KG1 (cell line): Measurements from ENCODE around the gene VSTM1.
"Not testable (repeated sequence)": the region's sequence is repeated elsewhere in the genome, so short reads cannot be mapped to it uniquely, and the experiment has no call there.

Source experiments
- DNase-seq: peaks from one replicate; lab custom pipeline; 2025; lab: John Stamatoyannopoulos, UW

Gene VSTM1

GRCh38 chr19:54073829-54074228, 10.1 kb upstream of the VSTM1 start:
- DNase-seq: no peak

- DNase-seq: no peak
Observed at GRCh38 chr19:54069470-54069869, 5.8 kb upstream of the VSTM1 start.

DNA sequence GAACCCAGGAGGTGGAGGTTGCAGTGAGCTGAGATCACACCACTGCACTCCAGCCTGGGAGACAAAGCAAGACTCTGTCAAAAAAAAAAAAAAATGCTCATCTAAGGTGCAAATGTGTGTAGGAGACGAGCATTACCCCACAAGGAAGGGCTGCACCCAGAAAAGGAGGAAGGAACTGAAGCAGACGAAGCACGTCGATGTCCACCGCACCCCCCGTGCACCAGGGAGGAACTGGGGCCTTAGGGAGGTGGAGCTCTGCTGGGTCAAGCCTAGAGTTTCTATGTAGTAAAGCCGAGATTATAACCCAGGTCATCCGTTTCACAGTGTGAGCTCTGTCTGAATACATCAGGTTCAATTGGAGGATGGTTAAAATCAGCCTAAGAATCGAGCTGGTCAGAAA, 1.1 kb downstream of the VSTM1 start:
- DNase-seq: peak; percentile 46

- no peak for DNase-seq
Observed at GRCh38 chr19:54047616-54048015, 16.1 kb downstream of the VSTM1 start.

DNA sequence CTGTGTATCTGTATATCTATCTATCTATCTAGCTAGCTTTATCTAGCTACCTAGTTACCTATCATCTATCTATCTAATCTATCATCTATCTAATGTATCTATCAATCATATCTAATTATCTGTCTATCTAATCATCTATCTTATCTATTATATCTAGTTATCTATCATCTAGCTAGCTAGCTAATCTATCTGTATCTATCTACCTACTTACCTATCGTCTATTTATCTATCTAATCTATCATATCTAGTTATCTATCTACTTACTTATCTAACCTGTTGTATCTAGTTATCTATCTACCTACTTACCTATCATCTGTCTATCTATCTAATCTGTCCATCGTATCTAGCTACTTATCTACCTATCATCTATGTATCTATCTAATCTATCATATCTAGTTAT, 17.9 kb downstream of the VSTM1 start:
- no peak for DNase-seq

GRCh38 chr19:54042989-54043388, 20.7 kb downstream of the VSTM1 start:
- no peak for DNase-seq

- DNase-seq: no peak
Observed at GRCh38 chr19:54041969-54042606, 21.6 kb downstream of the VSTM1 start.

GRCh38 chr19:54040003-54040402, 23.7 kb downstream of the VSTM1 start:
- no peak for DNase-seq

DNA sequence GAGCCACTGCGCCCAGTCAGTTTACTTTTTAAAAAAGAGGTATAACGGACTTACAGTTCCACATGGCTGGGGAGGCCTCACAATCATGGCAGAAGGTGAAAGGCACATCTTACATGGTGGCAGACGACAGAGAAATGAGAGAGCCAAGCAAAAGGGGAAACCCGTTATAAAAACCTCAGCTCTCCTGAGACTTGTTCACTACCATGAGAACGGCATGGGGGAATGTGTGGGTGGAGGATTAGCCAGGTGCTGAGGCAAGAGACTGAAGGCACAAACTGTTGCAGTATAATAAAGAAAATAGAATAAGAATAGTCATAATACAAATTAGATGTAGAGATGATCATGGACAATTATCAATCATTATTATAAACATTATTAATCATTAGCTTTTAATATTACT, 27.2 kb downstream of the VSTM1 start:
- DNase-seq: not testable (repeated sequence)

DNA sequence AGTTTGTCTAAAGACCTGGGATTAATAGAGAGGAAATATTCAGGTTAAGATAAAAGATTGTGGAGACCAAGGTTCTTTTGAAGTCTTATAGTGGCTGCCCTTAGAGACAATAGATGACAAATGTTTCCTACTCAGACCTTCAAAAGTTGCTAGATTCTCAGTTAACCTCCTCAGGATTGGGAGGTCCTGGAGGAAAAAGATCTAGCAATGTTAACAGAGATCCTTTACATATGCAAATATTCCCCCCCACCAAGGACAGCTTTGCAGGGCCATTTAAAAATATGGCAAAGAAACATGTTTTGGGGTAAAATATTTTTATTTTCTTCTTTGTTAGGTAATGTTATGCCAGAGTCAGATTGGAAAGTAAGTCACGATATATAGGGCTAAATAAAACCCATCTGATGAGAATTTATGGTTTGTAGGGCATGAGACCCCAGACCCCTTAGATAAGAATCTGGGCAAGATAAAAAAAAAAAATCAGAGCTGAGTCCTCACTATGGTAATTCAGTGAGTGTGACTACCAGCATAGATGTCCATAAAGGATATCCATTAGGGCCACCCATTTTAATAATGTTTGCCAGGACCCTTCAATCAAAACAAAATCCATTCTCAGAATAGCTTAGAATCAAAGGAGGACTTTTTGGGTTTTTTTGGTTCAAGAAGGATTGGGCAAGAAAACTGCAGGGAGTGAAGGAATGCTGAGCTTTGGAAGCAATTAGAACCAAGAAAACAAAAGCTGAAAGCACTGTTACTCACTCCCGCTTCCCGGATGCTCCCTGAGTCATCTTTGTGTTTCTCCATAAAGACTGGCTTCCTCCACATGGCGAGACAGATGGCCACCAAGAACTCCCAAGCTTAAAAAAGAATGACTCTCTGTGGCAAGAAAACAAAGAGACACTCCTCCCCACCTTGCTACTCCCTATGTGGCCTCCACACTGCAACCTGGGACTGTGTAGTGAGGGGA, 28.2 kb downstream of the VSTM1 start:
- no peak for DNase-seq

- peak; percentile 30 for DNase-seq
Observed at GRCh38 chr19:54030895-54031586, 32.7 kb downstream of the VSTM1 start.

- peak; percentile 33 for DNase-seq
Observed at GRCh38 chr19:54029930-54030490, 33.7 kb downstream of the VSTM1 start.

- DNase-seq: no peak
Observed at GRCh38 chr19:54029301-54029700, 34.4 kb downstream of the VSTM1 start.

- DNase-seq: no peak
Observed at GRCh38 chr19:54026656-54027055, 37.0 kb downstream of the VSTM1 start.

DNA sequence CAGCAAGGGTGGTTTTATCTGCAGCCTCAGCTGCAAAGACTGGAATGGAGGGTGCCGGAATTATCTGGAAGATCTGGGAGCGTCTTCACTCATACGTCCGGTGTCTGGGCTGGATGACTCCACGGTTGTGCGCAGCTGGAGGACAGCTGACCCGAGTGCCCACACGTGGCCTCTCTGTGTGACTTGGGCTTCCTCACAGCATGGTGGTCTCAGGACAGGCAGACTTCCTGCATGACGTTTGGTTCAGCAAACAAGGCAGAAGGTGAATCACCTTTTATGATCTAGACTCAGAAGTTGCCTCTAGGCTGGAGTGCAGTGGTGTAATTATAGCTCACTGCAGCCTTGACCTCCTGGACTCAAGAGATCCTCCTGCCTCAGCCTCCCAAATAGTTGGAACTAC, 39.0 kb downstream of the VSTM1 start:
- DNase-seq: no peak

DNA sequence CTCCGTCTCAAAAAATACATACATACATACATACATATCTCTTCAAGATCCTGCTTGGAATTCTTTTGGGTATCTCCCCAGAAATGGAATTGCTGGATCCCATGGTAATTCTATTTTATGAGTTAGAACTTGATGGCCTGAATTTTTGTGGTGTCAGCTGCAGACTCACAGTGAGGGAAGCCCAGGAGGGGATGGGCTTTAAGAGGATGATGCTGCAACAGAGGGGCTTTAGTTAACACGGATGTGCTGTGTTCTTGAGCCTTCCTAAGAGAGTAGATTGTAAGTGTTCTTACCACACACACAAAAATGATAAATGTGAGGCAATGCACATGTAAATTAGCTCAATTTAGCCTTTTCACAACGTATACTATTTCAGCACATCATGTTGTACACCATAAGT, 40.5 kb downstream of the VSTM1 start:
- DNase-seq: no peak

- DNase-seq: no peak
Observed at GRCh38 chr19:54021932-54022331, 41.8 kb downstream of the VSTM1 start.

DNA sequence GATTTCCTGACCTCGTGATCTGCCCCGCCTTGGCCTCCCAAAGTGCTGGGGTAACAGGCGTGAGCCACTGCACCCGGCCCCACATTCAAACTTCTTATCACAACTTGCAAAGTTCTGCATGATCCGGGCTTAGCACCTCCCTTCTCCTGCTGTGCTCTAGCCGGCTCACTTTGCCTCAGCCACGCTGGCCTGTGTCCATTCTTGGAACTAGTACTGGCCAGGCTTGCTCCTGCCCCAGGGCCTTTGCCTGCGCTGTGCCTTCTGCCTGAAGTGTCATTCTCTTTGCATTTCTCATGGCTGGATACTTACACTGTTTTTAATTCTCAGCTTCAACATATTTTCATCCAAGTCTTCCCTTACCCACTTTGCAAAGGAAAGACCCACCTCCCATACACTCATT, 42.3 kb downstream of the VSTM1 start:
- no peak for DNase-seq

DNA sequence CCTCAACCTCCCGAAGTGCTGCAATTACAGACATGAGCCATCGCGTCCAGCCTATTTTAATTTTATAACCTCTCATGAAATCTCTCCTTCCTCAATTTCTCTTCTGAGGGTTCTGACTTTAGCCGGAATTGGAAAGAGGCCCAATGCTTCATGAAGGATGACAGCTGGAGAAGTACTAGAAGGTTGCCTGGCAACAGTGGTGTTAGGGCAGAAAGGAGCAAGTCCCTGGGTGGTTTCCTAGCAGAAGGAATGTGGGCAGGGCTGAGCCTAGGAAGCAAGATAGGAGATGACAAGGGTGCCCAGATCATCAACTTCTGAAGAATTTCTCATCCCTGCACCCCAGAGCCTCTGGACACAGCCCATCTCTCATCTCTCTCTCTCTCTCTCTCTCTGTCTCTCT, 46.4 kb downstream of the VSTM1 start:
- no peak for DNase-seq

GRCh38 chr19:54014920-54015560, 48.7 kb downstream of the VSTM1 start:
- DNase-seq: no peak

DNA sequence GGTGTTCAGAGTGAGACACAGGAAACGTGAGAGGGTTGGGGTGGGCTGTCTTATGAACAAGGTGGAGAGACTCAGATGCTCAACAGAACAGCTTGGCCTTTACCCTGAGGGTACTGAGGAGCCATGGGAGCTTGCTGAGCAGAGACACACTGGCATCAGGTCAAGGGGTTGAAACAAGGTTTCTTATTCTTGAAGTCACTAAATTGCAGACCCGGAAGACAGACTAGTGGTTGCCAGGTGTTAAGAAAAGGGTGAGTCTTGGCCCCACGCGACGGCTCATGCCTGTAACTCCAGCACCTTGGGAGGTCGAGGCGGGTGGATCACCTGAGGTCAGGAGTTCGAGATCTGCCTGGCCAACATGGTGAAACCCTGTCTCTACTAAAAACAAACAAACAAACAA, 49.8 kb downstream of the VSTM1 start:
- DNase-seq: no peak
